Endothelial cell of umbilical vein (primary cell): Measurements from ENCODE around the gene RPS2. TPM values are rescaled to one million over a fixed set of nuclear protein-coding genes. Genes with fewer than 3 reads are reported as not detected.
"Not testable (repeated sequence)": the region's sequence is repeated elsewhere in the genome, so short reads cannot be mapped to it uniquely, and the experiment has no call there.

Source experiments
- BruUV-seq: library from RNA; stranded (reverse); fragments of 400-500 nt; replicated peaks from 2 replicates; lab custom pipeline; 2021; lab: Mats Ljungman, UMichigan
- CTCF ChIA-PET: fragments of 300-600, 350-600 bp; sonication (Branson Sonifier 250); formaldehyde crosslinking; loops from one replicate; lab custom pipeline; 2021; ENCODE audit warnings: antibody characterized with exemption, inconsistent platforms; lab: Charles Lee
- POLR2A ChIA-PET: fragments of 300-600, 350-600 bp; sonication (Branson Sonifier 250); formaldehyde crosslinking; loops from one replicate; lab custom pipeline; 2021; ENCODE audit warnings: antibody characterized with exemption, inconsistent platforms; lab: Charles Lee
- DNase-seq: peaks from one replicate; pipeline ENCODE4 v3.0.0-alpha.2; 2011; ENCODE audit warnings: low read depth, low spot score
- FAIRE-seq: peaks from 2 replicates; lab custom pipeline; 2011; peaks lifted over from hg19 to GRCh38; lab: Jason Lieb, UNC
- H2AFZ ChIP-seq: 2 replicates; pipeline ENCODE4 v1.6.0; 2012; ENCODE audit warnings: low read depth, low read length, control low read depth, inconsistent platforms
- H3K27ac ChIP-seq: 2 replicates; pipeline ENCODE4 v1.5.1; 2011; ENCODE audit warnings: low read depth, mild to moderate bottlenecking, control low read depth, low read length, moderate library complexity; ENCODE audit not compliant: insufficient read depth
- H3K27me3 ChIP-seq, 2 experiments: 2 replicates each; pipeline versions ENCODE4 v1.6.0 to v1.6.1; 2011; ENCODE audit warnings: low read length in 2 of 2, mixed read lengths in 1 of 2; ENCODE audit not compliant: control insufficient read depth in 2 of 2, insufficient read depth in 2 of 2
- H3K36me3 ChIP-seq, 2 experiments: 2 replicates in 1 of 2; 3 replicates in 1 of 2; pipeline ENCODE4 v1.5.1; 2011; ENCODE audit warnings: low read length in 2 of 2, mild to moderate bottlenecking in 1 of 2, moderate library complexity in 1 of 2; ENCODE audit not compliant: control insufficient read depth in 2 of 2, insufficient read depth in 2 of 2; ENCODE audit errors: extremely low read depth in 1 of 2
- H3K4me1 ChIP-seq: 3 replicates; pipeline ENCODE4 v1.5.1; 2011; ENCODE audit warnings: mild to moderate bottlenecking, low read length; ENCODE audit not compliant: control insufficient read depth, insufficient read depth; ENCODE audit errors: extremely low read depth
- H3K4me2 ChIP-seq: 2 replicates; pipeline ENCODE4 v1.6.1; 2011; ENCODE audit warnings: low read length, control low read depth, mixed read lengths; ENCODE audit not compliant: insufficient read depth
- H3K4me3 ChIP-seq, 3 experiments: fragments of 200-600 bp in 1 of 3; sonication (generic), shearing (Covaris generic) in 1 of 3; replicated peaks in 1 of 3; 2 replicates each; pipeline ENCODE4 v1.5.1; 2011 to 2016; ENCODE audit warnings: control low read depth in 3 of 3, low read length in 3 of 3, mild to moderate bottlenecking in 2 of 3, inconsistent platforms in 1 of 3, low read depth in 1 of 3, moderate library complexity in 1 of 3; ENCODE audit not compliant: insufficient read depth in 1 of 3
- H3K79me2 ChIP-seq: 2 replicates; pipeline ENCODE4 v1.6.0; 2012; ENCODE audit warnings: low read length, inconsistent platforms; ENCODE audit not compliant: control insufficient read depth, insufficient read depth
- H3K9ac ChIP-seq: replicated peaks from 2 replicates; pipeline ENCODE3; 2011; ENCODE audit warnings: low read length, control low read depth; ENCODE audit not compliant: insufficient read depth; ENCODE audit errors: extremely low read depth
- H3K9me1 ChIP-seq: replicated peaks from 3 replicates; pipeline ENCODE4 v1.6.0; 2011; ENCODE audit warnings: mild to moderate bottlenecking, low read length; ENCODE audit not compliant: control insufficient read depth, insufficient read depth; ENCODE audit errors: extremely low read depth
- H3K9me3 ChIP-seq: replicated peaks from 2 replicates; pipeline ENCODE4 v1.5.1; 2012; ENCODE audit warnings: low read length, inconsistent platforms; ENCODE audit not compliant: control insufficient read depth, insufficient read depth
- H4K20me1 ChIP-seq: replicated peaks from 2 replicates; pipeline ENCODE3; 2011; ENCODE audit warnings: mild to moderate bottlenecking, low read length; ENCODE audit not compliant: control insufficient read depth, insufficient read depth; ENCODE audit errors: extremely low read depth
- CTCF ChIP-seq, 2 donors: IDR thresholded peaks; 1 replicate in 1 of 2; 2 replicates in 1 of 2; pipeline ENCODE4 v1.5.1; 2011; ENCODE audit warnings: low read length in 2 of 2, mild to moderate bottlenecking in 2 of 2, moderate library complexity in 2 of 2, control low read depth in 1 of 2, inconsistent platforms in 1 of 2, low read depth in 1 of 2; ENCODE audit not compliant: insufficient read depth in 1 of 2; ENCODE audit errors: extremely low read depth in 1 of 2
- EZH2 ChIP-seq: IDR thresholded peaks from 2 replicates; pipeline ENCODE4 v1.6.1; 2012; ENCODE audit warnings: borderline replicate concordance, low read depth, mild to moderate bottlenecking, moderate library complexity, low read length, inconsistent platforms; ENCODE audit not compliant: severe bottlenecking
- FOS ChIP-seq: IDR thresholded peaks from 2 replicates; pipeline ENCODE4 v1.6.1; 2011; ENCODE audit warnings: mild to moderate bottlenecking, low read length, moderate library complexity, borderline replicate concordance; ENCODE audit not compliant: insufficient read depth
- GATA2 ChIP-seq: IDR thresholded peaks from 2 replicates; pipeline ENCODE4 v1.7.0; 2011; ENCODE audit warnings: low read depth, mild to moderate bottlenecking, moderate library complexity, mixed read lengths, low read length; ENCODE audit not compliant: insufficient read length, insufficient read depth
- JUN ChIP-seq: IDR thresholded peaks from 2 replicates; pipeline ENCODE4 v1.6.1; 2011; ENCODE audit warnings: borderline replicate concordance, low read depth; ENCODE audit not compliant: insufficient read length, insufficient read depth
- MYC ChIP-seq: IDR thresholded peaks from one replicate; pipeline ENCODE4 v1.6.1; 2011; ENCODE audit warnings: mild to moderate bottlenecking, low read depth, low read length
- POLR2A ChIP-seq: IDR thresholded peaks from 2 replicates; pipeline ENCODE4 v1.6.1; 2012; ENCODE audit warnings: low read depth, mild to moderate bottlenecking, control low read depth, low read length
- POLR2AphosphoS5 ChIP-seq: IDR thresholded peaks from 2 replicates; pipeline ENCODE4 v1.6.1; 2012; ENCODE audit warnings: low read depth, mild to moderate bottlenecking, control low read depth, low read length, moderate library complexity; ENCODE audit not compliant: insufficient read depth
- dilution Hi-C: fragments of 300-500 bp; cut with MboI; formaldehyde crosslinking; loops from one replicate; pipeline ENCODE4 v1.15.0; 2019; ENCODE audit warnings: low sequenced_read_pairs; ENCODE audit not compliant: extremely low pct_ligation_motif_present
- intact Hi-C: fragments of 100-400 bp; cut with micrococcal nuclease; formaldehyde crosslinking; loops from one replicate; pipeline ENCODE4 v1.10.0; 2022
- polyA plus RNA-seq, 4 experiments: library from polyadenylated mRNA; depleted of rRNA in 3 of 4; stranded (reverse) in 3 of 4; unstranded in 1 of 4; fragments of >200 nt; gene quantifications; 2 replicates each; pipeline versions ENCODE4 v1.2.1 to v1.2.3, GENCODE V29; 2011 to 2012; ENCODE audit warnings: missing spikeins in 1 of 4
- total RNA-seq: library from RNA; stranded (reverse); gene quantifications from 2 replicates; pipeline ENCODE4 v1.2.3, GENCODE V29; 2021
- TF ChIP-seq, protein P1 (sequence below): IDR thresholded peaks from 2 replicates; pipeline ENCODE4 v1.6.1; 2011; ENCODE audit not compliant: insufficient read depth, insufficient read length

RPS2 gene
- total and polyA plus RNA-seq, 2 donors (not counting 3 experiments of a cell fraction or from before 2014, with no cell fraction given) = 2,793 to 9,021 TPM

DNA sequence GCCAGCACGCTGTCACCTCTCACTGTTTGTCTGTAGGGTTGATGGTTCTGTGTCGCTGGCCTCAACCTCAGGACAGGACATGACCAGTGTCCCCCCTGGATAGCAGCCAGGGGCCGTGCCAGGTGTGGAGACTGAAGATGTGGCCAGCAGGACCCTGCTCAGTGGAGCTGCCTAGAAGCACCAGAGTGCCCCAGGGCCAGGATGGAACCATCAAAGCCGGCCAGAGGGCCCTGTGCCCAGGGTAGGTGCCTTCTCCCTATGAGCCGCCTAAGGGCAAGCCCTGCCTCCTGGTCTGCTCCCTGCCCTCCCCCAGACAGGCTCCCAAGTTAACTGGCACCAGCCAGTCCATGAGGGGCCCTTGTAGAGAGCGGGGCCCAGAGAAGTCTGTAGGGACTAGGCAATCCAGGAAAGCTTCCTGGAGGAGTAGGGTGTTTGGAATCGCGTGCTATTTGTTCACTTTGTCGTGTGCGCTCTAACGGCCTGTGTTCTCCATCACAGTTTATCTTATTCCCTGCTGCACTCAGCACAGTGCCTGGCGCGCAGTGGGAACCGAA, 5.8 kb downstream of the RPS2 start:
- BruUV-seq = no TSS peak
- no peak for FAIRE-seq
- H3K4me3 ChIP-seq = no peak overlapping the region
- H3K27ac ChIP-seq = no peak overlapping the region
- H4K20me1 ChIP-seq = no peaks in the 10 kb centered on the region
- H3K4me1 ChIP-seq = peaks cover 18% of the 10 kb centered on the region
- dilution Hi-C loops = no loop called here
- peaks cover 31% of the 10 kb centered on the region for H3K79me2 ChIP-seq
- no peaks in the 10 kb centered on the region for H3K9me1 ChIP-seq
- no peaks in the 10 kb centered on the region for H3K27me3 ChIP-seq
- peak overlapping the region; percentile 51 for H2AFZ ChIP-seq
- no peak for DNase-seq
- POLR2A ChIA-PET = no interaction called here
- intact Hi-C loops = loop anchor here (1.0 kb wide), 1 partner anchor 15 kb away; the partner anchor contains the start of gene MSRB1
- peak overlapping the region; percentile 7 for H3K4me2 ChIP-seq
- TF ChIP-seq FOS (no peak), MYC (no peak), POLR2AphosphoS5 (no peak), EZH2 (no peak), CTCF (IDR thresholded peaks at IDR 0.05; ENCODE audit: extremely low read depth in 1 of 2, insufficient read depth in 1 of 2, low read depth in 1 of 2, low read length in 2 of 2) (no peak), GATA2 (no peak), POLR2A (no peak), JUN (no peak)
- TF ChIP-seq, protein P1, sequence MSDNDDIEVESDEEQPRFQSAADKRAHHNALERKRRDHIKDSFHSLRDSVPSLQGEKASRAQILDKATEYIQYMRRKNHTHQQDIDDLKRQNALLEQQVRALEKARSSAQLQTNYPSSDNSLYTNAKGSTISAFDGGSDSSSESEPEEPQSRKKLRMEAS = no peak
- H3K36me3 ChIP-seq = peaks cover 8 to 17% of the 10 kb centered on the region in 2 experiments
- no peaks in the 10 kb centered on the region for H3K9me3 ChIP-seq
- no peak overlapping the region for H3K9ac ChIP-seq
- CTCF ChIA-PET = no interaction called here

DNA sequence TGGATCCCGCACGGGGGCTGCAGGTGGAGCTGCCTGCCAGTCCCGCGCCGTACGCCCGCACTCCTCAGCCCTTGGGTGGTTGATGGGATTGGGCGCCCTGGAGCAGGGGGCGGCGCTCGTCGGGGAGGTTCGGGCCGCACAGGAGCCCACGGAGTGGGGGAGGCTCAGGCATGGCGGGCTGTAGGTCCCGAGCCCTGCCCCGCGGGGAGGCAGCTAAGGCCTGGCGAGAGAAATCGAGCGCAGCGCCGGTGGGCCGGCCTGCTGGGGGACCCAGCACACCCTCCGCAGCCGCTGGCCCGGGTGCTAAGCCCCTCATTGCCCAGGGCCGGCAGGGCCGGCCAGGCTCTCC, 6.5 kb downstream of the RPS2 start:
- CTCF ChIA-PET, H3K9ac ChIP-seq, H3K9me1 ChIP-seq, H3K27me3 ChIP-seq, FAIRE-seq, intact Hi-C loops, H3K9me3 ChIP-seq, BruUV-seq, H3K27ac ChIP-seq, POLR2A ChIA-PET, H4K20me1 ChIP-seq, DNase-seq, H3K4me3 ChIP-seq, H2AFZ ChIP-seq, dilution Hi-C loops, H3K4me2 ChIP-seq: not testable (repeated sequence)
- Histone ChIP-seq H3K36me3 (peaks cover 8 to 13% of the 10 kb centered on the region in 2 experiments), H3K4me1 (peaks cover 11% of the 10 kb centered on the region), H3K79me2 (peaks cover 24% of the 10 kb centered on the region)
